Esophagus muscularis mucosa (tissue), 4 donors: ENCODE measurements around the gene FRAS1. TPM values are rescaled to one million over a fixed set of nuclear protein-coding genes. Genes with fewer than 3 reads are reported as not detected.

Source experiments
- DNase-seq: peaks from one replicate; pipeline ENCODE4 v3.0.0-alpha.2; 2017; ENCODE audit errors: extremely low spot score
- H3K27ac ChIP-seq, 4 donors: fragments of 200-600 bp; sonication (generic); replicated peaks in 1 of 4; 1 replicate in 3 of 4; 2 replicates in 1 of 4; pipeline ENCODE4 v1.5.1; 2016 to 2019; ENCODE audit warnings: mild to moderate bottlenecking in 1 of 4
- H3K27me3 ChIP-seq, 4 donors: fragments of 200-600 bp; sonication (generic); one replicate each; pipeline versions ENCODE4 v1.5.1 to v1.6.0; 2016 to 2019
- H3K36me3 ChIP-seq, 4 donors: fragments of 200-600 bp; sonication (generic); one replicate each; pipeline ENCODE4 v1.5.1; 2016 to 2019
- H3K4me1 ChIP-seq, 4 donors: fragments of 200-600 bp; sonication (generic); one replicate each; pipeline ENCODE4 v1.5.1; 2016 to 2019
- H3K4me3 ChIP-seq, 4 donors: fragments of 200-600 bp; sonication (generic); 1 replicate in 2 of 4; 2 replicates in 2 of 4; pipeline ENCODE4 v1.5.1; 2016 to 2019; ENCODE audit warnings: mild to moderate bottlenecking in 4 of 4, moderate library complexity in 1 of 4
- H3K9me3 ChIP-seq, 4 donors: fragments of 200-600 bp; sonication (generic); 1 replicate in 3 of 4; 2 replicates in 1 of 4; pipeline ENCODE4 v1.5.1; 2016 to 2019
- CTCF ChIP-seq, 3 experiments: fragments of 200-600 bp in 2 of 3; fragments of 450-650 bp in 1 of 3; sonication (generic) in 2 of 3; IDR thresholded peaks; one replicate each; pipeline ENCODE4 v1.5.1; 2017 to 2019; ENCODE audit warnings: antibody characterized with exemption in 3 of 3, mild to moderate bottlenecking in 2 of 3, moderate library complexity in 1 of 3
- EP300 ChIP-seq: sonication (generic); formaldehyde crosslinking; IDR thresholded peaks from one replicate; pipeline ENCODE4 v1.6.1; 2017; ENCODE audit warnings: antibody characterized with exemption
- POLR2A ChIP-seq: fragments of 450-650 bp; IDR thresholded peaks from one replicate; pipeline ENCODE4 v1.6.1; 2017; ENCODE audit warnings: antibody characterized with exemption, moderate library complexity, mild to moderate bottlenecking, low read depth
- POLR2AphosphoS5 ChIP-seq, 2 donors: sonication (generic); formaldehyde crosslinking; IDR thresholded peaks; one replicate each; pipeline ENCODE4 v1.6.1; 2017; ENCODE audit warnings: antibody characterized with exemption in 2 of 2
- WGBS: methylation state at CpG from one replicate; pipeline ENCODE4 v1.1.5; 2018; 5-methylcytosine and 5-hydroxymethylcytosine counted together
- intact Hi-C: fragments of 100-400 bp; cut with DNase I; formaldehyde crosslinking; loops from one replicate; pipeline ENCODE4 v1.15.1; 2023
- total RNA-seq, 4 donors: library from RNA; depleted of rRNA; stranded (reverse); fragments of >200 nt; gene quantifications; one replicate each; pipeline versions ENCODE4 v1.1.0 to v1.2.1, GENCODE V29; 2016

The FRAS1 gene
- total RNA-seq, 4 donors from 2014 or later: 5.3 to 8.7 (median 5.7) TPM

- Histone ChIP-seq H3K27me3 (no peaks in the 10 kb centered on the region), H3K9me3 (no peaks in the 10 kb centered on the region), H3K4me1 (peaks cover 3 to 8% (median 4%) of the 10 kb centered on the region in 4 donors), H3K36me3 (no peaks in the 10 kb centered on the region), H3K4me3 (no peak overlapping the region), H3K27ac (no peak overlapping the region)
- no peak for TF ChIP-seq POLR2A
- no peak for TF ChIP-seq POLR2AphosphoS5 (IDR thresholded peaks at IDR 0.05)
- TF ChIP-seq CTCF (IDR thresholded peaks at IDR 0.05): no peak
- TF ChIP-seq EP300: no peak
- intact Hi-C loops: no loop called here
- 91% methylated on average over 8 of the region's 8 CpGs for WGBS
- no peak for DNase-seq
Measured at GRCh38 chr4:78136109-78137081, 79.3 kb downstream of the FRAS1 start.

- TF ChIP-seq POLR2AphosphoS5 (IDR thresholded peaks at IDR 0.05): no peak
- no peak for TF ChIP-seq EP300
- no peak for TF ChIP-seq CTCF (IDR thresholded peaks at IDR 0.05)
- TF ChIP-seq POLR2A: no peak
- H3K4me1 ChIP-seq: peaks cover 0 to 3% (median 0%) of the 10 kb centered on the region in 4 donors
- 100% methylated on average over 1 of the region's 1 CpG for WGBS
- H3K27ac ChIP-seq: no peak overlapping the region
- DNase-seq: no peak
- no peaks in the 10 kb centered on the region for H3K27me3 ChIP-seq
- intact Hi-C loops: no loop called here
- H3K9me3 ChIP-seq: no peaks in the 10 kb centered on the region
- H3K36me3 ChIP-seq: no peaks in the 10 kb centered on the region
- H3K4me3 ChIP-seq: no peak overlapping the region
Measured at GRCh38 chr4:78137532-78137931, 80.4 kb downstream of the FRAS1 start.

- 97% methylated on average over 3 of the region's 3 CpGs for WGBS
- no peak overlapping the region for H3K27ac ChIP-seq
- no peaks in the 10 kb centered on the region for H3K9me3 ChIP-seq
- DNase-seq: no peak
- no peaks in the 10 kb centered on the region for H3K27me3 ChIP-seq
- intact Hi-C loops: no loop called here
- H3K4me3 ChIP-seq: no peak overlapping the region
- H3K36me3 ChIP-seq: no peaks in the 10 kb centered on the region
- TF ChIP-seq POLR2A (no peak), POLR2AphosphoS5 (IDR thresholded peaks at IDR 0.05) (no peak), CTCF (IDR thresholded peaks at IDR 0.05) (no peak), EP300 (no peak)
- peaks cover 0 to 3% (median 0%) of the 10 kb centered on the region in 4 donors for H3K4me1 ChIP-seq
Measured at GRCh38 chr4:78138252-78138651, 81.1 kb downstream of the FRAS1 start.

GRCh38 chr4:78143634-78144033 lies 86.5 kb downstream of the FRAS1 start:
- Histone ChIP-seq H3K27ac (no peak overlapping the region), H3K4me3 (no peak overlapping the region), H3K36me3 (no peaks in the 10 kb centered on the region), H3K4me1 (no peaks in the 10 kb centered on the region), H3K9me3 (no peaks in the 10 kb centered on the region), H3K27me3 (no peaks in the 10 kb centered on the region)
- intact Hi-C loops: no loop called here
- TF ChIP-seq POLR2AphosphoS5 (IDR thresholded peaks at IDR 0.05) (no peak), EP300 (no peak), CTCF (IDR thresholded peaks at IDR 0.05) (no peak), POLR2A (no peak)
- 100% methylated on average over 2 of the region's 2 CpGs for WGBS
- no peak for DNase-seq
